HG02981 (cell line): ENCODE results near the gene RSPRY1.
"Not testable (repeated sequence)": the region's sequence is repeated elsewhere in the genome, so short reads cannot be mapped to it uniquely, and the experiment has no call there.

Source experiments
- ATAC-seq: cut with Tn5 transposase; IDR thresholded peaks from one replicate; pipeline ENCODE4 v1.9.1; 2021; ENCODE audit warnings: mild to moderate bottlenecking, moderate library complexity; ENCODE audit not compliant: unreplicated experiment

RSPRY1 gene

DNA sequence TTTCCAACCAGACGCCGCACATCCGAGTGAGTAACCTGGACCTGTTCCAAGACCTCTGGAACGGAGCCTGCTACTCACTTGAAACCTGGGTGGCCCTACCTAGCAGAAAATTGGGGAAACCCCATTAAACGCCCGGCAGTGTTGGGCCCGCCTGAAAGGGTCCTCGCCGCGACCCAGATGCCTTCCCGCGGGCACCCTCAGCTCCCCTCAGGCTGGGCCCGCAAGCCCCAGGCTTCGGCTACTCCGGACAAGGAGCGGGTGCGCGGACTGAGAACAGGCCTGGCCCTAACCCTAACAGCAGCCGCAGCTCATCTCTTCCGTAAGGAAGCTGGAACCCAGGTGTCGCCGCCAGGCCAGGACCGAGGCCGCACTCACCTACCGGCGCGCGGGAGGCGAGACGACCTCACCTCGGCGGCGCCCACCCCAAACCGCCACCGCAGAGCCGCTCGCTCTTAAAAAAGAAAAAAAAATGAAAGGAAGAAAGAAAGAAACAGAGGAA, 634 bp upstream of the RSPRY1 start:
- ATAC-seq, result peak; percentile 28

GRCh38 chr16:57186872-57187854, 1.0 kb downstream of the RSPRY1 start:
- ATAC-seq, result no peak

GRCh38 chr16:57187902-57188710, 2.0 kb downstream of the RSPRY1 start:
- not testable (repeated sequence) for ATAC-seq

GRCh38 chr16:57188711-57189002, 2.5 kb downstream of the RSPRY1 start:
- no peak for ATAC-seq

DNA sequence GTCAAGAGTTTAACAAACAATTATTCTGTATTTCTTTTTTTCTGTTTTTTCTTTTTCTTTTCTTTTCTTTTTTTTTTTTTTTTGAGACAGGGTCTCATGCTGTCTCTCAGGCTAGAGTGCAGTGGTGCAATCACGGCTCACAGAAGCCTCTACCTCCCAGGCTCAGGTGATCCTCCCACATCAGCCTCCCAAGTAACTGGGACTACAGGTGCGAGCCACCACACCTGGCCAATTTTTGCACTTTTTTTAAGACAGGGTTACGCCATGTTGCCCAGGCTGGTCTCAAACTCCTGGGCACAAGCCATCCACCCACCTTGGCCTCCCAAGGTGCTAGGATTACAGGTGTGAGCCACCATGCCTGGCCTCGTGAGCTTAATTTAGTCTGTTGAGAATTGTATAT, 3.4 kb downstream of the RSPRY1 start:
- ATAC-seq, result not testable (repeated sequence)

DNA sequence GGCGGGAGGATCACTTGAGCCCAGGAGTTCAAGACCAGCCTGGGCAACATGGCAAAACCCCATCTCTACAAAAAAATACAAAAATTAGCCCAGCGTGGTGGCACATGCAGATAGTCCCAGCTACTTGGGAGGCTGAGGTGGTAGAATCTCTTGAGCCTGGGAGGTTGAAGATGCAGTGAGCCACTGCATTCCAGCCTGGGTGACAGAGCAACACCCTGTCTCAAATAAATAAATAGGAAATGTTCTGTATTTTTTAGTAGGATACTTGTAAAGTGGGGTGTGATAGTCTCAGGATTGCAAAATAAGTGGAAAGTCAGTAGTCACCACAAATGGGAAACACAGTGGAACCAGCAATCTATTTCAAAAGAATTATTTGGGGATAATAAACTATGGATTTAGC, 4.0 kb downstream of the RSPRY1 start:
- no peak for ATAC-seq

DNA sequence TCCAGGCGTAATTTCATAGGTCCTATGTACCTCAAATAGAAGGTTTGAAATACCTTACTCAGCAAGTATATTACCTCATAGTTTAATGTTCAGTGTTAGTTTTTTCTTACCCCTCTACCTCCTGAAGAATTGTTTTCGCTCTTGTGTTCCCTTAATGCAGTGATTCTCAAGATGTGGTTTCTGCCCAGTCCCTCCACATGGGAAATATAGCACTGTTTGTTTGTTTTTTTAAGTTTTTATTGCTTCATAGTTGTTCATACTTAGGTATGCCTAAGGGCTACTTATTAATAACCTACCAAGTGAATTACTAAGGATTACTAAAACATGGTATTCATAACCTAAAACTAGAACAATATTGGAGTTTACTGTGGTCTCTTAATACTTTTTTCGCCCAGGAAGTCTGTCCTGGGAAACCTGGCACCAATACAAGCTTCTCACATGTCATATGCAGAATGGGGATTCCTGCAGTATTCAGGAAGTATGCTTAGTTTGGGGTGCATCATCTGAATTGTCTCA, 5.0 kb downstream of the RSPRY1 start:
- ATAC-seq, result no peak

- ATAC-seq, result no peak
Measured at GRCh38 chr16:57192146-57192545, 6.0 kb downstream of the RSPRY1 start.

DNA sequence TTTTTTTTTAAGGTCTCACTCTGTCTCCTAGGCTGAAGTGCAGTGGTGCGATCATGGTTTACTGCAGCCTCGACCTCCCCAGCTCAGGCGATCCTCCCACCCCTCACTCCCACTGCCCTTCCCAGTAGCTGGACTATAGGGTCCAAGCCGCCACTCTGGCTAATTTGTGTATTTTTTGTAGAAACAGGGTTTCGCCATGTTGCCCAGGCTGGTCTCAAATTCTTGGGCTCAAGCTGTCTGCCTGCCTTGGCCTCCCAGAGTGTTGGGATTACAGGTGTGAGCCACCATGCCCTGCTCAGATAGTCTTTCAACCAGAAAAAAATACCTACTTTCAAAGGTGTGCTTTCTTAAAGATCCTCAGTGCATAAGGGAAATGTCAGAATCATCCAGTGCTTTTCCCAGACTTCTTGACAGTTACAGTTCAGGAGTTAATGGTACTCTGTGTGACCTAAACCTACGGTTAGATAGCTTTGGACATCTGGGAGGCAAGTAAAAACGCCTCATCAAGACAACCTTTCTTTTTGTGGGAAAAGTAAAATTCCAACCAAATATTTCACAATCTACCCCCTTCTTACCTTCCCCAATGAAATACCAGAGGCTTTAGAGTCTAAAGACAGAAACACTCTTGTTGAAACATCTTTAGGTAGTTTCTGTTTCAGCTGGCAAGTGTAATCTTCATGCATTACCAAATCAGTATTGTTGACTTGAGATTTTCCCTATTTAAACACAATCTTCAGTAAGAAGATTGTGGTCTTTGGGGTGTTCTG, 6.8 kb downstream of the RSPRY1 start:
- ATAC-seq, result no peak

GRCh38 chr16:57194512-57194911, 8.4 kb downstream of the RSPRY1 start:
- no peak for ATAC-seq

GRCh38 chr16:57196286-57196685, 10.2 kb downstream of the RSPRY1 start:
- no peak for ATAC-seq

DNA sequence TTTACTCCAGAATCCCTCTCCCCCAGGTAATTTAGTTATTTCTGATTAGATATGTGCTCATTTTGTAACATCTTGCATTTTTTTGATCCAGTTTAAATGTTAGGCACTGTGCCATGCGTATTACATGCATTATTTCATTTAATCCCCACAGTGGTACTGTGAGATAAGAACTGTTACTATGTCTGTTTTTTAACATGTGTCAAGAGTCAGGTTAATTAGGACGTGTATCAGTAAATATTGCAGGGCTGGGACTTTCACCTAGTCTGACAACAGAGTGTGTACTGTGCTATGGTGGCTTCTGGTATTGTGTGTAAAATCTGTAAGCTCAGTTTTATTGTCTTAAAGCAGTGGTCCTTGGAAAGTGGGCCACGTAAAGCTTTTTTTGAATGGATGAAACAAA, 10.6 kb downstream of the RSPRY1 start:
- no peak for ATAC-seq

DNA sequence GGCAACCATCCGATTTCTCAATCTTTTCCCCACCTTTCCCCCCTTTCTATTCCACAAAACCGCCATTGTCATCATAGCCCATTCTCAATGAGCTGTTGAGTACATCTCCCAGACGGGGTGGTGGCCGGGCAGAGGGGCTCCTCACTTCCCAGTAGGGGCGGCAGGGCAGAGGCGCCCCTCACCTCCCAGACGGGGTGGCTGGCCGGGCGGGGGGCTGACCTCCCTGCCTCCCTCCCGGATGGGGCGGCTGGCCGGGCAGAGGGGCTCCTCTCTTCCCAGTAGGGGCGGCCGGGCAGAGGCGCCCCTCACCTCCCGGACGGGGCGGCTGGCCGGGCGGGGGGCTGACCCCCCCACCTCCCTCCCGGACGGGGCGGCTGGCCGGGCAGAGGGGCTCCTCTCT, 14.2 kb downstream of the RSPRY1 start:
- ATAC-seq, result not testable (repeated sequence)

DNA sequence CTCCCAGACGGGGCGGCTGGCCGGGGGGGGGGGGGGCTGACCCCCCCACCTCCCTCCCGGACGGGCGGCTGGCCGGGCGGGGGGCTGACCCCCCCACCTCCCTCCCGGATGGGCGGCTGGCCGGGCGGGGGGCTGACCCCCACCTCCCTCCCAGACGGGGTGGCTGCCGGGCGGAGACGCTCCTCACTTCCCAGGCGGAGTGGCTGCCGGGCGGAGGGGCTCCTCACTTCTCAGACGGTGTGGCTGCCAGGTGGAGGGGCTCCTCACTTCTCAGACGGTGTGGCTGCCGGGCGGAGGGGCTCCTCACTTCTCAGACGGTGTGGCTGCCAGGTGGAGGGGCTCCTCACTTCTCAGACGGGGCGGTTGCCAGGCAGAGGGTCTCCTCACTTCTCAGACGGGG, 14.8 kb downstream of the RSPRY1 start:
- not testable (repeated sequence) for ATAC-seq

- no peak for ATAC-seq
Measured at GRCh38 chr16:57202095-57202886, 16.2 kb downstream of the RSPRY1 start.

- no peak for ATAC-seq
Measured at GRCh38 chr16:57203451-57203850, 17.3 kb downstream of the RSPRY1 start.

DNA sequence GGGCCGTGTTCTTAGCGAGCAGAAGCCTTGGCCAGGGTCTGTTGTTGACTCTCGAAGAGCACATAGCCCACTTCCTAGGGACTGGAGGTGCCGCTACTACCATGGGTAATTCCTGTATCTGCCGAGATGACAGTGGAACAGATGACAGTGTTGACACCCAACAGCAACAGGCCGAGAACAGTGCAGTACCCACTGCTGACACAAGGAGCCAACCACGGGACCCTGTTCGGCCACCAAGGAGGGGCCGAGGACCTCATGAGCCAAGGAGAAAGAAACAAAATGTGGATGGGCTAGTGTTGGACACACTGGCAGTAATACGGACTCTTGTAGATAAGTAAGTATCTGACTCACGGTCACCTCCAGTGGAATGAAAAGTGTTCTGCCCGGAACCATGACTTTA, 18.5 kb downstream of the RSPRY1 start:
- ATAC-seq, result no peak

DNA sequence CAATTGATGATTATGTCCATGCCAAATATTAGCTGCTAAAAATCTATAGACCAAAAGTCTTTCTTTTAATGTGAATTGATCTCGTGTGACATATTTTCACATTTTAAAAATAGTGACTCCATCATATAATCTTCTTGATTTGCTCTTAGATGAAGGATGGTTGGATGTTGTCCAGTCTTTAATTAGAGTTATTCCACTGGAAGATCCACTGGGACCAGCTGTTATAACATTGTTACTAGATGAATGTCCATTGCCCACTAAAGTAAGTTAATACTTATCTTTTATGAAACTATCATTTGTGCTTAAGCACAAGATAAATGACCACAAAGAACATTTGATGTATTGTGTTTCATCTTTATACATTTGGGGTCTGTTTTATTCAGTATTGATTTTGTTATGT, 22.8 kb downstream of the RSPRY1 start:
- no peak for ATAC-seq

DNA sequence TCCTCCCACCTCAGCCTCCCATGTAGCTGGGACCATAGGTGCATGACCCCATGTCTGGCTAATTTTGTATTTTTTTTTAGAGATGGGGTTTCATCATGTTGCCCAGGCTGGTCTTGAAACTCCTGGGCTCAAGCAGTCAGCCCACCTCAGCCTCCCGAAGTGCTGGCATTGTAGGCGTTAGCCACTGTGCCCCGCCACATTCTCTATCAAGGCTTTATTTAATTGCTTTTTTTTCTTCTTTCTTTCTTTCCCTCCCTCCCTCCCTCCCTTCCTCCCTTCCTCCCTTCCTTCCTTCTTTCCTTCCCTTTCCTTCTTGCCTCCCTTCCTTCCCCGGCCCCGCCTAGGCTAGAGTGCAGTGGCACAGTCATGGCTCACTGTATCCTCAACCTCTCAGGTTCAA, 23.7 kb downstream of the RSPRY1 start:
- ATAC-seq, result no peak

- no peak for ATAC-seq
Measured at GRCh38 chr16:57213462-57213861, 27.3 kb downstream of the RSPRY1 start.
